ENCODE measurements around the gene PPP1R12A. TPM values are rescaled to one million over a fixed set of nuclear protein-coding genes. Genes with fewer than 3 reads are reported as not detected.

PPP1R12A gene
- total and polyA plus RNA-seq, 9 of the 15 experiments (the other 6 are each of a cell fraction or from before 2014, with no cell fraction given) = 26.4 to 119 (median 53.3) TPM

DNA sequence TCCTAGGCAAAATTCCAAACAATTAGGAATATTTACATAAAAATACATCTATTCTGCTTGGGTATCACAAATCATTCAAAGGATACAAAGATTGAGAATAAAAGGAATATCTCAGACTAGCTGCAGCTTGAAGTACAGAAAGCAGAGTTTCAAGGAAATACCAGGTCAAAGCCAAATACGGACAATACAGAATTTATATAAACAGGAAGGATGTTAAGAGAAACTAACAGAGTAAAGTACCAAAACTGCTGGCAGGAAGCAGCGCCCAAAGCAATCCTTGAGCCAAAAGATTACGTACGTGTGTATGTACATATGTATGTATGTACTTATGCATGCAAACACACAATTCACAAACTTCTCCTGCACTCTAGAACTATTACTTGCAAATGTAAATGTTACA is 86.6 kb downstream of the PPP1R12A start:
- no TSS peak for BruUV-seq (replicated peaks)
- no peak overlapping the region for H2AFZ ChIP-seq (ENCODE audit: low read depth, low read length)
- no peak overlapping the region for H3K4me3 ChIP-seq
- H3K9me3 ChIP-seq (replicated peaks; ENCODE audit: control insufficient read depth, insufficient read depth, low read depth, low read length) = no peaks in the 10 kb centered on the region; the same call in 1 of the 2 replicates
- no peak overlapping the region for H3K27ac ChIP-seq (ENCODE audit: extremely low read depth, low read depth, low read length)
- 66% methylated on average over 4 of the region's 4 CpGs for WGBS (ENCODE audit: insufficient coverage, low coverage, missing lambda C conversion rate)
- DNase-seq (ENCODE audit: extremely low read depth in 1 of 4, low spot score in 3 of 4) (no peak), ATAC-seq (no peak), FAIRE-seq (no peak)
- no peak overlapping the region for H3K9ac ChIP-seq (ENCODE audit: insufficient read depth in 1 of 2, low read depth in 2 of 2, low read length in 2 of 2)
- H3K4me1 ChIP-seq (replicated peaks in 1 of 2; ENCODE audit: control insufficient read depth in 2 of 2, insufficient read depth in 2 of 2, low read length in 2 of 2) = peaks cover 0 to 4% of the 10 kb centered on the region in 2 experiments; a peak in 1 of 5 replicates
- in situ Hi-C loops (cut with MboI) = no loop called here
- H3K79me2 ChIP-seq (ENCODE audit: control insufficient read depth, insufficient read depth, low read length) = peaks cover 83% of the 10 kb centered on the region
- peaks cover 14% of the 10 kb centered on the region for H3K36me3 ChIP-seq (ENCODE audit: control insufficient read depth, insufficient read depth, low read length)
- POLR2A ChIA-PET = no interaction called here
- no peaks in the 10 kb centered on the region for H4K20me1 ChIP-seq (replicated peaks; ENCODE audit: control insufficient read depth, insufficient read depth, low read length)
- no peaks in the 10 kb centered on the region for H3K27me3 ChIP-seq (ENCODE audit: control insufficient read depth in 2 of 2, insufficient read depth in 2 of 2, low read length in 2 of 2)
- no peaks in the 10 kb centered on the region for H3K9me1 ChIP-seq (ENCODE audit: control insufficient read depth, insufficient read depth, low read length)
- H3K4me2 ChIP-seq (ENCODE audit: insufficient read depth, low read length) = no peak overlapping the region
- intact Hi-C loops (cut with micrococcal nuclease) = no loop called here
- CTCF ChIA-PET (ENCODE audit: low intra/inter-chr PET ratio) = no interaction called here
- no peak for TF ChIP-seq TGIF2 (CRISPR knock-in tag; IDR thresholded peaks at IDR 0.05)
- TF ChIP-seq, protein P1, sequence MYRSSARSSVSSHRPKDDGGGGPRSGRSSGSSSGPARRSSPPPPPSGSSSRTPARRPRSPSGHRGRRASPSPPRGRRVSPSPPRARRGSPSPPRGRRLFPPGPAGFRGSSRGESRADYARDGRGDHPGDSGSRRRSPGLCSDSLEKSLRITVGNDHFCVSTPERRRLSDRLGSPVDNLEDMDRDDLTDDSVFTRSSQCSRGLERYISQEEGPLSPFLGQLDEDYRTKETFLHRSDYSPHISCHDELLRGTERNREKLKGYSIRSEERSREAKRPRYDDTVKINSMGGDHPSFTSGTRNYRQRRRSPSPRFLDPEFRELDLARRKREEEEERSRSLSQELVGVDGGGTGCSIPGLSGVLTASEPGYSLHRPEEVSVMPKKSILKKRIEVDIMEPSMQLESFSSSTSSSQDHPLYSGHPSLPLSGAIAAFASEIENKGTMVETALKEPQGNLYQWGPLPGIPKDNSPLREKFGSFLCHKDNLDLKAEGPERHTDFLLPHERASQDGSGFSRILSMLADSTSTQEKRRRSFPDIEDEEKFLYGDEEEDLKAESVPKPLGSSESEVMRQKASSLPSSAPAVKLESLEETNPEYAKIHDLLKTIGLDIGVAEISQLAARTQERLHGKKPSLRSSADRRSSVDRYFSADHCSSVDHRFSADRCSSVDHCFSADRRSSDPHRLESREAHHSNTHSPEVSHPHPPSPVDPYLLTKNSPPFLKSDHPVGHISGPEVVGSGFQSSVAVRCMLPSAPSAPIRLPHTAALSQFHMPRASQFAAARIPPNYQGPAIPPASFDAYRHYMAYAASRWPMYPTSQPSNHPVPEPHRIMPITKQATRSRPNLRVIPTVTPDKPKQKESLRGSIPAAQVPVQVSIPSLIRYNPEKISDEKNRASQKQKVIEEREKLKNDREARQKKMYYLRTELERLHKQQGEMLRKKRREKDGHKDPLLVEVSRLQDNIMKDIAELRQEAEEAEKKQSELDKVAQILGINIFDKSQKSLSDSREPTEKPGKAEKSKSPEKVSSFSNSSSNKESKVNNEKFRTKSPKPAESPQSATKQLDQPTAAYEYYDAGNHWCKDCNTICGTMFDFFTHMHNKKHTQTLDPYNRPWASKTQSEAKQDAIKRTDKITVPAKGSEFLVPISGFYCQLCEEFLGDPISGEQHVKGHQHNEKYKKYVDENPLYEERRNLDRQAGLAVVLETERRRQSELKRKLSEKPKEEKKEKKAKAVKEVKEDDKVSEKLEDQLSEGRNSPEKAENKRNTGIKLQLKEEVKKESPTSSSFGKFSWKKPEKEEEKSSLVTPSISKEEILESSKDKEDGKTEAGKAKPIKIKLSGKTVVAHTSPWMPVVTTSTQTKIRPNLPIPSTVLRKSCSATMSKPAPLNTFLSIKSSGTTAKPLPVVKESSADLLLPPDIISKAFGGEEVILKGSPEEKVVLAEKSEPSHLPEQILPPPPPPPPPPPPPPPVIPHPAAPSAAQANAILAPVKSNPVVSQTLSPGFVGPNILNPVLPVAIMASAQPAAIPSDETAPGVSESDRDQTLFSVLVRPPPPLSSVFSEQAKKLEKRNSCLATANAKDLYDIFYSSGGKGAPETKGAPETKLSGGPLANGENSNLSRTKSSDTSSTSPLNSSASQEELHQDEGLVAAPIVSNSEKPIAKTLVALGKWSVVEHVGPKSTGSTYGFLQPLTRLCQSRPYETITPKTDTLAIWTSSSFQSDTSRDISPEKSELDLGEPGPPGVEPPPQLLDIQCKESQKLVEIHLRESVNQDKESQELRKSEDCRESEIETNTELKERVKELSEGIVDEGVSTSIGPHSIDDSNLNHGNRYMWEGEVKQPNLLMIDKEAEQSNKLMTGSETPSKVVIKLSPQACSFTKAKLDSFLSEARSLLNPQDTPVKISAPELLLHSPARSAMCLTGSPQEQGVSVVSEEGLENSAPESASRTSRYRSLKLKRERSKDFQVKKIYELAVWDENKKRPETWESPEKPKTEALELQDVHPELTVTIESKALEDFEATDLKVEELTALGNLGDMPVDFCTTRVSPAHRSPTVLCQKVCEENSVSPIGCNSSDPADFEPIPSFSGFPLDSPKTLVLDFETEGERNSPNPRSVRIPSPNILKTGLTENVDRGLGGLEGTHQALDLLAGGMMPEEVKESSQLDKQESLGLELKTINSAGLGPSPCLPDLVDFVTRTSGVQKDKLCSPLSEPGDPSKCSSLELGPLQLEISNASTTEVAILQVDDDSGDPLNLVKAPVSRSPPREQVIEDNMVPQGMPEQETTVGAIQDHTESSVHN (IDR thresholded peaks at IDR 0.05; ENCODE audit: borderline replicate concordance in 1 of 2, low read depth in 1 of 2) = no peak
- no peak for TF ChIP-seq CC2D1A (IDR thresholded peaks at IDR 0.05)
- TF ChIP-seq, protein P2, sequence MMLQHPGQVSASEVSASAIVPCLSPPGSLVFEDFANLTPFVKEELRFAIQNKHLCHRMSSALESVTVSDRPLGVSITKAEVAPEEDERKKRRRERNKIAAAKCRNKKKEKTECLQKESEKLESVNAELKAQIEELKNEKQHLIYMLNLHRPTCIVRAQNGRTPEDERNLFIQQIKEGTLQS (IDR thresholded peaks at IDR 0.05) = no peak
- TF ChIP-seq, protein P2 (CRISPR knock-in tag; conservative IDR thresholded peaks at IDR 0.05) = no peak
- no peak for TF ChIP-seq HEY1 (CRISPR knock-in tag; IDR thresholded peaks at IDR 0.05; ENCODE audit: borderline replicate concordance)
- no peak for TF ChIP-seq KLF1 (tag; IDR thresholded peaks at IDR 0.05)
- TF ChIP-seq PURB (CRISPR knock-in tag; IDR thresholded peaks at IDR 0.05; ENCODE audit: low read depth) = no peak
- no peak for TF ChIP-seq ZNF274 (IDR thresholded peaks at IDR 0.05; ENCODE audit: borderline replicate concordance, low read depth, low read length)
- no peak for TF ChIP-seq YBX1 (IDR thresholded peaks at IDR 0.05)
- TF ChIP-seq TRIM24 (IDR thresholded peaks at IDR 0.05) = no peak
- no peak for TF ChIP-seq BCL6 (CRISPR knock-in tag; IDR thresholded peaks at IDR 0.05)
- TF ChIP-seq, protein P3, sequence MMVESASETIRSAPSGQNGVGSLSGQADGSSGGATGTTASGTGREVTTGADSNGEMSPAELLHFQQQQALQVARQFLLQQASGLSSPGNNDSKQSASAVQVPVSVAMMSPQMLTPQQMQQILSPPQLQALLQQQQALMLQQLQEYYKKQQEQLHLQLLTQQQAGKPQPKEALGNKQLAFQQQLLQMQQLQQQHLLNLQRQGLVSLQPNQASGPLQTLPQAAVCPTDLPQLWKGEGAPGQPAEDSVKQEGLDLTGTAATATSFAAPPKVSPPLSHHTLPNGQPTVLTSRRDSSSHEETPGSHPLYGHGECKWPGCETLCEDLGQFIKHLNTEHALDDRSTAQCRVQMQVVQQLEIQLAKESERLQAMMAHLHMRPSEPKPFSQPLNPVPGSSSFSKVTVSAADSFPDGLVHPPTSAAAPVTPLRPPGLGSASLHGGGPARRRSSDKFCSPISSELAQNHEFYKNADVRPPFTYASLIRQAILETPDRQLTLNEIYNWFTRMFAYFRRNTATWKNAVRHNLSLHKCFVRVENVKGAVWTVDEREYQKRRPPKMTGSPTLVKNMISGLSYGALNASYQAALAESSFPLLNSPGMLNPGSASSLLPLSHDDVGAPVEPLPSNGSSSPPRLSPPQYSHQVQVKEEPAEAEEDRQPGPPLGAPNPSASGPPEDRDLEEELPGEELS (CRISPR knock-in tag; IDR thresholded peaks at IDR 0.05; ENCODE audit: borderline replicate concordance) = no peak

All from K562 (cell line).